HepG2 (cell line): ENCODE measurements around the gene ZNF581. TPM values are rescaled to one million over a fixed set of nuclear protein-coding genes. Genes with fewer than 3 reads are reported as not detected.

Experiments
- CEBPG ChIP-seq: IDR thresholded peaks from 2 replicates; pipeline ENCODE4 v1.6.1; 2016
- ELF1 ChIP-seq: sonication (generic); formaldehyde crosslinking; IDR thresholded peaks from 2 replicates; pipeline ENCODE4 v1.4.0; 2020; ENCODE audit warnings: missing genetic modification reagents
- FOXJ3 ChIP-seq: sonication (generic); formaldehyde crosslinking; IDR thresholded peaks from 2 replicates; pipeline ENCODE4 v1.4.0; 2020; ENCODE audit warnings: missing genetic modification reagents, mild to moderate bottlenecking, borderline replicate concordance
- ISX ChIP-seq: sonication (generic); formaldehyde crosslinking; conservative IDR thresholded peaks from 2 replicates; pipeline ENCODE4 v1.5.0; 2020; ENCODE audit warnings: missing genetic modification reagents
- KMT2A ChIP-seq: sonication (generic); formaldehyde crosslinking; IDR thresholded peaks from 2 replicates; pipeline ENCODE4 v1.4.0; 2020; ENCODE audit warnings: missing genetic modification reagents
- LBX2 ChIP-seq: sonication (generic); formaldehyde crosslinking; IDR thresholded peaks from 2 replicates; pipeline ENCODE4 v1.5.0; 2020; ENCODE audit warnings: missing genetic modification reagents, mild to moderate bottlenecking, borderline replicate concordance
- MAFK ChIP-seq, 2 experiments: IDR thresholded peaks in 1 of 2; conservative IDR thresholded peaks in 1 of 2; 2 replicates each; pipeline ENCODE4 v1.6.1; 2011; ENCODE audit warnings: improper control_type of control experiment in 2 of 2, low read length in 2 of 2
- MAX ChIP-seq: IDR thresholded peaks from 2 replicates; pipeline ENCODE4 v1.6.1; 2012; ENCODE audit warnings: inconsistent platforms
- NAIF1 ChIP-seq: sonication (generic); formaldehyde crosslinking; IDR thresholded peaks from 2 replicates; pipeline ENCODE4 v1.5.0; 2020; ENCODE audit warnings: mild to moderate bottlenecking, missing genetic modification reagents, borderline replicate concordance
- NFATC3 ChIP-seq: sonication (generic); formaldehyde crosslinking; IDR thresholded peaks from 2 replicates; pipeline ENCODE4 v1.5.1; 2020; ENCODE audit warnings: mild to moderate bottlenecking, missing genetic modification reagents
- NR2F2 ChIP-seq: IDR thresholded peaks from 2 replicates; pipeline ENCODE4 v1.6.1; 2012; ENCODE audit warnings: low read depth, inconsistent platforms, borderline replicate concordance
- PPARG ChIP-seq: conservative IDR thresholded peaks from 2 replicates; pipeline ENCODE4 v1.6.1; 2016; ENCODE audit warnings: missing biosample characterization, missing genetic modification reagents
- SIX4 ChIP-seq: sonication (generic); formaldehyde crosslinking; IDR thresholded peaks from 2 replicates; pipeline ENCODE4 v1.4.0; 2020; ENCODE audit warnings: missing genetic modification reagents
- SNRNP70 ChIP-seq: fragments of 200-400 bp; formaldehyde crosslinking; IDR thresholded peaks from 2 replicates; pipeline ENCODE4 v1.6.1; 2017; ENCODE audit warnings: mild to moderate bottlenecking, low read depth, low read length, moderate library complexity
- SOX6 ChIP-seq, 2 experiments: fragments of 450-650 bp in 1 of 2; sonication (generic) in 1 of 2; formaldehyde crosslinking in 1 of 2; IDR thresholded peaks; 2 replicates each; pipeline versions ENCODE4 v1.4.0 to v1.6.1; 2017 to 2020; ENCODE audit warnings: antibody characterized with exemption in 1 of 2, mild to moderate bottlenecking in 1 of 2, missing genetic modification reagents in 1 of 2
- SRY ChIP-seq: sonication (generic); formaldehyde crosslinking; IDR thresholded peaks from 2 replicates; pipeline ENCODE4 v1.8.0; 2022; ENCODE audit warnings: mild to moderate bottlenecking, missing genetic modification reagents
- STAT6 ChIP-seq: sonication (generic); formaldehyde crosslinking; IDR thresholded peaks from 2 replicates; pipeline ENCODE4 v1.4.0; 2020; ENCODE audit warnings: missing genetic modification reagents, mild to moderate bottlenecking, borderline replicate concordance
- TEAD2 ChIP-seq: sonication (generic); formaldehyde crosslinking; IDR thresholded peaks from 2 replicates; pipeline ENCODE4 v1.9.0; 2021; ENCODE audit warnings: missing genetic modification reagents
- TSC22D2 ChIP-seq: sonication (generic); formaldehyde crosslinking; IDR thresholded peaks from 2 replicates; pipeline ENCODE4 v1.5.1; 2020; ENCODE audit warnings: missing genetic modification reagents, mild to moderate bottlenecking, borderline replicate concordance
- ZFAT ChIP-seq: sonication (generic); formaldehyde crosslinking; conservative IDR thresholded peaks from 2 replicates; pipeline ENCODE4 v1.8.1; 2023; ENCODE audit warnings: missing genetic modification reagents, inconsistent platforms
- ZNF550 ChIP-seq: sonication (generic); formaldehyde crosslinking; IDR thresholded peaks from 2 replicates; pipeline ENCODE4 v1.4.0; 2020; ENCODE audit warnings: mild to moderate bottlenecking, missing genetic modification reagents, borderline replicate concordance
- ZNF629 ChIP-seq: sonication (generic); formaldehyde crosslinking; conservative IDR thresholded peaks from 2 replicates; pipeline ENCODE4 v1.5.0; 2020; ENCODE audit warnings: missing genetic modification reagents
- ZNF639 ChIP-seq: conservative IDR thresholded peaks from 2 replicates; pipeline ENCODE4 v1.6.1; 2018; ENCODE audit warnings: missing genetic modification reagents
- ZNF746 ChIP-seq: sonication (generic); formaldehyde crosslinking; IDR thresholded peaks from 2 replicates; pipeline ENCODE4 v1.8.0; 2022; ENCODE audit warnings: mild to moderate bottlenecking, missing genetic modification reagents
- ZNF768 ChIP-seq: sonication (generic); formaldehyde crosslinking; IDR thresholded peaks from 2 replicates; pipeline ENCODE4 v1.4.0; 2020; ENCODE audit warnings: missing genetic modification reagents
- ZNF878 ChIP-seq: sonication (generic); formaldehyde crosslinking; IDR thresholded peaks from 2 replicates; pipeline ENCODE4 v1.8.1; 2023; ENCODE audit warnings: mild to moderate bottlenecking, missing genetic modification reagents, moderate library complexity
- ZSCAN5A ChIP-seq: sonication (generic); formaldehyde crosslinking; IDR thresholded peaks from 2 replicates; pipeline ENCODE4 v1.8.0; 2022; ENCODE audit warnings: mild to moderate bottlenecking, missing genetic modification reagents, borderline replicate concordance
- polyA plus RNA-seq, 8 experiments: library from polyadenylated mRNA; depleted of rRNA in 3 of 8; stranded (reverse) in 7 of 8; unstranded in 1 of 8; fragments of >200 nt; fragmentation: Illumina TruSeq in 4 of 8; extraction: Trizol in 4 of 8; gene quantifications; 2 replicates each; pipeline versions ENCODE4 v1.2.1 to v1.2.3, GENCODE V29; 2011 to 2016; ENCODE audit warnings: low read depth in 4 of 8, missing spikeins in 1 of 8, mixed read lengths in 1 of 8; ENCODE audit not compliant: insufficient read depth in 1 of 8
- total RNA-seq, 5 experiments: library from RNA; depleted of rRNA; stranded (reverse); fragments of >200 nt; fragmentation: Illumina TruSeq; extraction: Trizol; gene quantifications; 2 replicates each; pipeline ENCODE4 v1.2.3, GENCODE V29; 2016; ENCODE audit warnings: low read depth in 1 of 5

The ZNF581 gene
- total and polyA plus RNA-seq, 2 of the 13 experiments (the other 11 are each of a cell fraction or from before 2014, with no cell fraction given): 19.6 to 49.5 TPM

- no peak for TF ChIP-seq ZSCAN5A
- TF ChIP-seq TSC22D2 (CRISPR knock-in tag): no peak
- TF ChIP-seq TEAD2 (CRISPR knock-in tag): no peak
- peak; percentile 84 for TF ChIP-seq ELF1 (CRISPR knock-in tag)
- no peak for TF ChIP-seq MAFK (conservative IDR thresholded peaks at IDR 0.05 in 1 of 2, IDR thresholded peaks at IDR 0.05 in 1 of 2; ENCODE audit: low read length in 2 of 2)
- TF ChIP-seq SNRNP70: no peak
- no peak for TF ChIP-seq KMT2A (CRISPR knock-in tag)
- TF ChIP-seq ZNF639 (CRISPR knock-in tag): peak; percentile 79; the same call in 1 of the 2 replicates
- TF ChIP-seq ZNF629: no peak
- peak; percentile 0; the same call in 1 of the 2 replicates for TF ChIP-seq MAX
- no peak for TF ChIP-seq PPARG
- no peak for TF ChIP-seq STAT6 (CRISPR knock-in tag)
- peak; percentile 97 for TF ChIP-seq ZNF746 (CRISPR knock-in tag)
- TF ChIP-seq ZFAT (CRISPR knock-in tag): no peak
- TF ChIP-seq ZNF768 (CRISPR knock-in tag): no peak
- no peak for TF ChIP-seq SIX4
- TF ChIP-seq ZNF550: no peak
- TF ChIP-seq NR2F2: no peak
- TF ChIP-seq CEBPG (CRISPR knock-in tag): no peak; the same call in 1 of the 2 replicates
- TF ChIP-seq ISX (CRISPR knock-in tag): 0 out of 2 replicates have a peak, but pooled peaks have one; percentile 4
- no peak for TF ChIP-seq SRY (CRISPR knock-in tag)
- TF ChIP-seq FOXJ3 (CRISPR knock-in tag): 0 out of 2 replicates have a peak, but pooled peaks have one; percentile 19
- TF ChIP-seq LBX2 (CRISPR knock-in tag): no peak
- TF ChIP-seq NAIF1: no peak
- TF ChIP-seq ZNF878 (CRISPR knock-in tag): no peak
- TF ChIP-seq SOX6 (IDR thresholded peaks at IDR 0.05): no peak
- TF ChIP-seq SOX6 (CRISPR knock-in tag; IDR thresholded peaks at IDR 0.05): peak; percentile 70
- no peak for TF ChIP-seq NFATC3 (CRISPR knock-in tag)
Observed at GRCh38 chr19:55599468-55599841, 44.0 kb upstream of the ZNF581 start, which contains the start of gene FIZ1 (continued).
